ENCODE measurements around the gene SIX3.
A peak's percentile ranks its signal among the peaks of the same experiment; 100 is the strongest.

The SIX3 gene

GRCh38 chr2:44957656-44958327, 16.3 kb downstream of the SIX3 start:
- no peak for DNase-seq

GRCh38 chr2:44959855-44960254, 18.4 kb downstream of the SIX3 start:
- DNase-seq: no peak

- no peak for DNase-seq
These were observed 19.4 kb downstream of the SIX3 start for GRCh38 chr2:44960871-44961270.

- DNase-seq: no peak
These were observed 20.7 kb downstream of the SIX3 start for GRCh38 chr2:44962176-44962695.

- DNase-seq: no peak
These were observed 23.3 kb downstream of the SIX3 start for GRCh38 chr2:44964752-44965236.

- DNase-seq: no peak
These were observed 24.2 kb downstream of the SIX3 start for GRCh38 chr2:44965684-44966083.

GRCh38 chr2:44967056-44967455, 25.6 kb downstream of the SIX3 start:
- no peak for DNase-seq

- no peak for DNase-seq
These were observed 26.4 kb downstream of the SIX3 start for GRCh38 chr2:44967727-44968432.

- DNase-seq: no peak
These were observed 28.4 kb downstream of the SIX3 start for GRCh38 chr2:44969936-44970335.

- no peak for DNase-seq
These were observed 29.4 kb downstream of the SIX3 start for GRCh38 chr2:44970846-44971450.

- DNase-seq: no peak
These were observed 31.5 kb downstream of the SIX3 start for GRCh38 chr2:44972771-44973535.

GRCh38 chr2:44974064-44974715, 32.7 kb downstream of the SIX3 start:
- no peak for DNase-seq

GRCh38 chr2:44975571-44976450, 34.3 kb downstream of the SIX3 start:
- no peak for DNase-seq

GRCh38 chr2:44979581-44979980, 38.1 kb downstream of the SIX3 start:
- no peak for DNase-seq

GRCh38 chr2:44980751-44981713, 39.5 kb downstream of the SIX3 start:
- DNase-seq: peak; percentile 55

GRCh38 chr2:44981714-44982108, 40.2 kb downstream of the SIX3 start:
- peak; percentile 71 for DNase-seq

GRCh38 chr2:44983836-44984604, 42.5 kb downstream of the SIX3 start:
- no peak for DNase-seq

GRCh38 chr2:44989176-44989575, 47.7 kb downstream of the SIX3 start:
- DNase-seq: no peak

- DNase-seq: no peak
These were observed 52.9 kb downstream of the SIX3 start for GRCh38 chr2:44994377-44994776.
